AG08395 (cell line): ENCODE results near the gene ARHGAP42.
"Not testable (repeated sequence)": the region's sequence is repeated elsewhere in the genome, so short reads cannot be mapped to it uniquely, and the experiment has no call there.

Experiments used
- DNase-seq: peaks from one replicate; pipeline ENCODE4 v3.0.0; 2012; ENCODE audit warnings: mixed read lengths, low spot score

Gene ARHGAP42

DNA sequence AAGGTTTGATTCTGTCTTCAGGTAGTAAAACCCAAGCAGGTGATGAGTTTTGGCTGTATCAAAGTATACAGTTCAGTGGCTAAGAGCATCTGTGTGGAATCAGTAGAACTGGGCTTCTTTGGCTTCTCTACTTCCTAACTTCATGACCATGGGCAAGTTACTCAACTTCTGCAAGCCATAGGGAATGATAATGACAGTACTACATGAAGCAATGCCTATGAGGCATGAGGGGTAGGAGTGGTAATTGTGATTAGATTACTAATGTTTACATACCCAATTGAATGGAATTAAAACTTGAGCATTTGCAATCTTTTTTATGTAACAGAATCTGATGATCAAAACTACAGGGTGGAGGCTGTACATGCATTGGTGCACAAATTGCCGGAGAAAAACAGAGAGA, 278.3 kb downstream of the ARHGAP42 start:
- DNase-seq, result no peak

DNA sequence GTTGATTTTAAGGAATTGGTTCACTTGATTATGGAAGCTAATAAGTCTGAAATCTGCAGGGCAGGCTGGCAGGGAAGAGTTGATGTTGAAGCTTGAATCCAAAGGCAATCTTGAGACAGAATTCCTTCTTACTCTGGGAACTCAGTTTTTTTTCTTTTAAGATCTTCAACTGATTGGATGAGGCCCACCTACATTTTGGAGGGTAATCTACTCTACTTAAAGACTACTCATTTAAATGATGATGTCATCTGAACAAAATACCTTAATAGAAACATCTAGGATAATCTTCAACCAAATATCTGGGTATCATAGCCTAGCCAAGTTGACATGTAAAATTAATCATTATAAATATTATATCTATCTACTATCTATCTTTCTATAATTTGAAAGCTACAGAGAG, 279.3 kb downstream of the ARHGAP42 start:
- DNase-seq, result no peak

DNA sequence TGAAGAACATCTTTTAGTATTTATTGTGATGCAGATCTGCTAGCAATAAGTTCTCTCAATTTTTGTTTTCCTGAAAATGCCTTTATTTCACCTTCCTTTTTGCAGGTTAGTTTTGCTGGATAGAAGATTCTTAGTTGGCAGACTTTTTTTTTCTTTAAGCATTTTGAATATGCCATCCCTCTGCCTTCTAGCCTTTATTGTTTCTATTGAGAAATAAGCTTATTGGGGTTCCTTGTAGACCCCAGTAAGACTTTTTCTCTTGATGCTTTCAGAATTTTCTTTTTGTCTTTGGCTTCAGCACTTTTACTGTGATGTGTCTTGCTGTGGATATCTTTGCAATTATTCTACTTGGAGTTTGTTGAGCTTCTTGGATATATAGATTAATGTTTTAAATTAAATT, 281.9 kb downstream of the ARHGAP42 start:
- no peak for DNase-seq

- DNase-seq, result no peak
These were observed 283.4 kb downstream of the ARHGAP42 start for GRCh38 chr11:100970283-100971164.

GRCh38 chr11:100972046-100972445, 285.0 kb downstream of the ARHGAP42 start:
- no peak for DNase-seq

GRCh38 chr11:100978442-100978841, 291.4 kb downstream of the ARHGAP42 start:
- DNase-seq, result no peak

- DNase-seq, result no peak
These were observed 291.9 kb downstream of the ARHGAP42 start for GRCh38 chr11:100978939-100979338.

DNA sequence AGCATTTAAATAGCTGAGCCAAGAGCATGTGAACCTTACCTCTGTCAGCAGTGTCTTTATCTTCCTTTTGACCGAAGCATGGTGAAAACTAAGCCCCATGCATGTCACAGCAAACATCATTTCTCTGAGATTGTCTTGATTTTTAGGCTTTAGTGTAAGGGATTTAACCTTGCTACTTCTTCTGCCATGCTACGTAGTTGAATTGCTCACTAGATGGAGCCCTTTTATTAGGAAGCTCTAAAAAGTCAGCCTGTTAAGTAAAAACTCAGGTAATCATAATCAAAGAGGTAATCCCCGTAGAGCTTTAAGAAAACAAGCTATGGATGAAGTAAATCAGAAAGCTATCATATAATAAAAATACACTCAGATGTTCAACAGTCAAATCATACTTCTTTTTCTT, 293.1 kb downstream of the ARHGAP42 start:
- DNase-seq, result no peak

GRCh38 chr11:100981196-100981824, 294.2 kb downstream of the ARHGAP42 start:
- no peak for DNase-seq

DNA sequence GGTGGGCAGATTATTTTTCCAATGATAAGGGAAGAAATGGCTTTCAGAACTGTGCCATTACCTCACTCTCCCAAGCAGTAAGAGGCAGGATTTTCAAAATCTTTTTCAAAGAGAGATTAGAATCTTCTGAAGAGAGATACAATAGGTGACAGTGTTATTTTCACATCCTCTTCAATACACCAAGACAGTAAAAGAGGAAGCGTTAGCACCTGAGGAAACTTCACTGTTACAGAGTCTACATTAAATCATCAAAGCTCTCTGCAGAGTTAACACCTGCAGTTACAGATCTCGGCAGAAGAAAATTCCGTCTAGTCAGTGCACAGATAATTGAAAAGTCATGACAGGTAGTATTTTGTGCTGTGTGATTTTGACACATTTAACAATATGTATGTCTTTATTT, 297.6 kb downstream of the ARHGAP42 start:
- no peak for DNase-seq

DNA sequence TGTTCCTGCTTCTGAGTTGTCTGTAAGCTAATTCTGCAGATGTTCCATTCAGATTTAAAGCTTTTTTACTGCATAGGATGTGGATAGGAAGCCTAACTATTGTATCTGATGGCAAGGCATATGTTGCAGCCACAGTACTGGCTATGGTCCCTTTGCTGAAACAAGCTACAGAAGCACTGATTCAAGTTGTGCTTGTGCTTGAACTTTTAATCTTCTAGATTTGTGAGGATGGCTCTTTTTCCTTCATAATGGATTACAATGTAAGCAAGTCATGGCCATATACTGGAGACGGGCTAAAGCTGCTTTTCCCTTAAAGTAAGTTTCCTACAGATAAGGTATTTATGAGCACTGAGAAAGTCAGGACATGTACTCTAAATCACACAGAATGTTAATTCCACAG, 303.8 kb downstream of the ARHGAP42 start:
- no peak for DNase-seq

DNA sequence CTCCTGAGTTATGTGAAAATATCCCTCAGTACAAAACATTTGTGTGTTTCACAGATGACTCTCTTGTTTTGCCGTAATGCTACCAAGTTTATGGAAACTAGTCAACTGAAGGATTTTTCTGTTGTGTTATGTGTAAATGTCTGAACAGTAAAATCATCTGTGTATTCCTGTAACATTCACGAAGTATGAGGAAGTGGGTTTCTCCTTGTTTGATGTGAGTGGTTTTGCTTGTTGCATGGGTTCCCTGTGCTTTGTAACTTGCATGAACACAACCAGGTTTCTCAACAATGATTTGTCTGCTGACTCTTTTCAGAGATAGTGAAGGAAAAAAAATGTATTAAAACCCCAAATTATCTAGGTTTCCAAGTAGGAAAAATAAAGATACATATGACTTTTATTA, 304.5 kb downstream of the ARHGAP42 start:
- DNase-seq, result no peak

- no peak for DNase-seq
These were observed 307.9 kb downstream of the ARHGAP42 start for GRCh38 chr11:100994966-100995365.

DNA sequence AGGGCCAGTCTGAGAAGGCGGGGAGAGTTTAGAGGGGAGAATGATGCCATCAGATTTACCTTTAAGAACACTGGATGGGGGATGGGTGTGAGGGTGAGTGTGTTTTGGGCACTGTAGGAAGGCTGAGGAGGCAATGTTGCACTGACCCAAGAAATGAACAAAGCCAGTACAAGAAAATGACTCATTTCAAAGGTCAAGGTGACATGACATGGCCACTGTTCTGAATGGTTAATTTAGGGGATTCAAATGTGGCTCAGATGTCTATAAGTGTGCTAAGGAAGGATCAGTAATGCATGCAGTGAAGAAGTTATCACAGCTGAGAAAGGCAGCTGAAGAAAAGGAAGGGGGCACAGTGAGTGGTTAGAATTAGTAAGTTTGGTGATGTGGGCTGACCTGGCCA, 312.7 kb downstream of the ARHGAP42 start:
- DNase-seq, result no peak

- DNase-seq, result no peak
These were observed 316.4 kb downstream of the ARHGAP42 start for GRCh38 chr11:101003468-101003867.

DNA sequence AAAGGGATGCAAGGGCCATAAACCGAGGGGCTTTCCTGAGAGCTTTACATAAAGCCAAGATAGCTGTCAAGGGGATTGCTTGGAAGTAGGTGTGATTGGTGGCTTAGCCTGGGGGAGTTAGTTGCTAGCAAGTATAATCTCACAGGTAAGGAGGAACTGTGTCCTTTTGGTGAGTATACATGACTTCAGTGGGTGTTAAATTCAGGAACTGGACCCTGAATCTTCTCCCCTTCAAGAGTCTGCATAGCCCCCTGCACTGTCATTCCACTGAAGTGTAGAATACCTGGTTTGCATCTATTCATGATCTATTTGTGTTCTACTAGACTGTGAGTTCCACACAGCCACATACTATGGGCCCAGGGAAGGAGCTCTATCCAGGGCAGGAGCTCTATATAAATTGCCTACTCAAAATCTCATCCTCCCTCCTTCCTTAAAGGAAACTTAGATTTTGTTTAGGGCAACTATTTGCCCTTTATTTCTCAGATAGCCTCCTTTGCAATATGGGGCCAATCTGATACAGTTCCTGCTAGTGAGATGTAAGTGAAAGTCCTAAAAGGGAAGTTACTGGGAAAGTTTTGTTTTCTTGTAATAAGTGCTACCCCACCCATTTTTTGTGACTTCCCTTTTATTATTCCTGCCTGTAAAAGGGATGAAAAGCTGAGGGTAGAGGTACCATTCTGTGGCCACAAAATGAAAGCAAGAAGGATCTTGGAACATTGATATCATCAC, 322.0 kb downstream of the ARHGAP42 start:
- DNase-seq, result no peak

DNA sequence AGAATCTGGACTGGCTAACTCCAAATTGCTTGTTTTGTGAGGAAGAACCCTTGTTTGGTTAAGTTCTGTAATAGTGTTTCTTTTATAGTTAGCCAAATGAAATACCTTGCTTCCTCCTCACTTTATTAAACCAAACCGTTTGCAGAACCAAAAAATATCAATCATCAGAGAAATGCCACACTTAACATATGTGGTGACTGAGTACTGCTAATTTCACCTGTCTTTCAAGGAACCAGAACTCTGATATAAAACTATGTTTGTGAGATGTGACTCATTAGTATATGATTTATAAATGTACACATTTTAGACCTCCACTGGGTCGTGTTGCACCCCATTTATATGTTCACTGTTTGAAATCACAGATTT, 322.6 kb downstream of the ARHGAP42 start:
- DNase-seq, result no peak

- no peak for DNase-seq
These were observed 323.8 kb downstream of the ARHGAP42 start for GRCh38 chr11:101010899-101011298.

DNA sequence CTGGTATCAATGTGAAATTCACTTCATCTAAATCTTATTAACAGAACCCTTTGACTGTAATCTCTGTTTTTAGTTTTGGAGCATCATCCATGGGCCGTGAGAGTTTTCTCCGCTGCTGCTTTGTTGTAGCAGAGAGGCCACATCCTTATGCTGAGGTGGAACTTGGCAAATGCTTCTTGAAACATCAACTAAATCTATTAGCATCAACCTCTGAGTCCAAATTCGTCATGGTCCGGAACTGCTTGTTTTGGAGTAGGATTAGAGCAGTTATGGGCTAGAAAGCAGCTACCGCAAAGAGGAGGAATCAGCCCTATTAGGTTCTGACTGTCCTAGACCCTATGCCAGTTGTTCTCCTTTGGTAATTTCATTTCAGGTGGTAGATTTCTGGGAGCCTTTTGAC, 324.8 kb downstream of the ARHGAP42 start:
- no peak for DNase-seq

DNA sequence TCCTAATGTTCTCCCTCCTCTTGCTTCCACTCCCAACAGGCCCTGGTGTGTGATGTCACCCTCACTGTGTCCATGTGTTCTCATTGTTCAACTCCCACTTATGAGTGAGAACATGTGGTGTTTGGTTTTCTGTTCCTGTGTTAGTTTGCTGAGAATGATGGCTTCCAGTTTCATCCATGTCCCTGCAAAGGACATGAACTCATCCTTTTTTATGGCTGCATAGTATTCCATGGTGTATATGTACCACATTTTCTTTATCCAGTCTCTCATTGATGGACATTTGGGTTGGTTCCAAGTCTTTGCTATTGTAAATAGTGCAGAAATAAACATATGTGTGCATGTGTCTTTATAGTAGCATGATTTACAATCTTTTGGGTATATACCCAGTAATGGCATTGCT, 326.6 kb downstream of the ARHGAP42 start:
- DNase-seq, result not testable (repeated sequence)

- no peak for DNase-seq
These were observed 327.7 kb downstream of the ARHGAP42 start for GRCh38 chr11:101014600-101015285.

DNA sequence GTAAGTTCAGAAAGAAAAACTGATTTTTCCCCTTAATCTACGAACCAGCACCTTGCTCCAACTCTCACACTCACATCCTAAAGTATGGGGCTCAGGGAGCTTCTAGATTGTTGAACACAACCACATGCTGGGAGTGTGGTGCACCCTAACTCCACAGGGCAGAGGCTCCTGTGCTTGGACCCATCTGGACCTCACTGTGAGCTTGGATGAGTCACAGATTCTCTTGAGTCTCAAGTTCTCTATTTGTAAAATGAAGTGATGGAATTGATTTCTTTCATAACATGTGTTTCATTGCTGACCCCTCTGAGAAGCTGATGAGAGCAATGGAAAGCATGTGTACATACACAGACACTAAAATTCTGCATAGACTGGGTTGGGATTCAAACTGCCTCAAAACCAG, 332.8 kb downstream of the ARHGAP42 start:
- no peak for DNase-seq
